GM10248 (cell line): ENCODE measurements around the gene TEX26.
"Not testable (repeated sequence)": the region's sequence is repeated elsewhere in the genome, so short reads cannot be mapped to it uniquely, and the experiment has no call there.

Source experiments
- CTCF ChIA-PET: fragments of 300-600 bp; sonication (Branson Sonifier 250); formaldehyde crosslinking; extraction: SDS; loops from one replicate; lab custom pipeline; 2021; ENCODE audit warnings: antibody characterized with exemption; lab: Yijun Ruan, JAX
- POLR2A ChIA-PET: fragments of 350-650 bp; sonication (Branson Sonifier 250); formaldehyde crosslinking; extraction: SDS; loops from one replicate; lab custom pipeline; 2020; ENCODE audit warnings: antibody characterized with exemption; lab: Yijun Ruan, JAX
- DNase-seq: peaks from one replicate; pipeline ENCODE4 v3.0.0; 2012; ENCODE audit errors: extremely low spot score
- TF ChIP-seq, protein P1 (sequence below): IDR thresholded peaks from 2 replicates; pipeline ENCODE4 v1.5.1; 2012; ENCODE audit warnings: mild to moderate bottlenecking, low read depth; ENCODE audit errors: extremely low read depth, missing control alignments, control extremely low read depth

TEX26 gene

DNA sequence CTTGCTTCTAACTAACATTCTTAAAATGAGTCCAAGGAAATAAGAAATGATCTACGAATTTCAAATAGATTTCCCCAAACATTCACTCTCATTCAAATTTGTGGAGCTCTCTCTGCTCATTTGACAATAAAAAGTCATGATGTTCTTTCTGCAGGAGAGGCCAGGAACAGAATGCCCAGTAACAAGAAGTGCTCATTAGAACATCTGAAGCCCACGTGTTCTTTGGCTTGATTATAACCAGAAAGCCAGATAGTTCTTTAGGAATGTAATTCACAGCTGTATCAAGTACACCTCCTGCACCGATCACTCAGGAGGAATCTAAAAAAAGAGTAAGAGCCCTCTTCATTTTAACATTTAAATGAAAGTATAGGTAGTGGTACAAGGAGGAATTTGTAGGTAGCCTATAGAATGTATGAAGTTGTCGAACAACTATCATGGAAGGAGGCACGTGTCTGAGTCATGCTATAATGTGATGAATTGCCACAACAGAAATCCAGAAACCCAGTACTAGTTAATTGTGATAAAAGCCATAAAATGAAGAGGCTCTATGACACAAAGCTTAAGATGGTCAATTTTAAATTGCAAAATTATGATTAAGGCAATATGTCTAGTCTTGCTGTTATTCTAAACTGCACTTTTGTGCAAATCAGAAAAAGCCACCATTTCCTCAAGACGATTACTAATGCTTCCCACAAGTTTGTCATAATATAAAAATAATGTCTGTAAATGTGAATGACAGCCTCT, 13.6 kb upstream of the TEX26 start:
- ChIA-PET CTCF (interaction anchor here (0.9 kb wide), 1 partner anchor 10 kb away, joined by 3 read pairs; no protein-coding TSS in a partner anchor), POLR2A (no interaction called here)
- TF ChIP-seq, protein P1, sequence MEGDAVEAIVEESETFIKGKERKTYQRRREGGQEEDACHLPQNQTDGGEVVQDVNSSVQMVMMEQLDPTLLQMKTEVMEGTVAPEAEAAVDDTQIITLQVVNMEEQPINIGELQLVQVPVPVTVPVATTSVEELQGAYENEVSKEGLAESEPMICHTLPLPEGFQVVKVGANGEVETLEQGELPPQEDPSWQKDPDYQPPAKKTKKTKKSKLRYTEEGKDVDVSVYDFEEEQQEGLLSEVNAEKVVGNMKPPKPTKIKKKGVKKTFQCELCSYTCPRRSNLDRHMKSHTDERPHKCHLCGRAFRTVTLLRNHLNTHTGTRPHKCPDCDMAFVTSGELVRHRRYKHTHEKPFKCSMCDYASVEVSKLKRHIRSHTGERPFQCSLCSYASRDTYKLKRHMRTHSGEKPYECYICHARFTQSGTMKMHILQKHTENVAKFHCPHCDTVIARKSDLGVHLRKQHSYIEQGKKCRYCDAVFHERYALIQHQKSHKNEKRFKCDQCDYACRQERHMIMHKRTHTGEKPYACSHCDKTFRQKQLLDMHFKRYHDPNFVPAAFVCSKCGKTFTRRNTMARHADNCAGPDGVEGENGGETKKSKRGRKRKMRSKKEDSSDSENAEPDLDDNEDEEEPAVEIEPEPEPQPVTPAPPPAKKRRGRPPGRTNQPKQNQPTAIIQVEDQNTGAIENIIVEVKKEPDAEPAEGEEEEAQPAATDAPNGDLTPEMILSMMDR = no peak
- no peak for DNase-seq

DNA sequence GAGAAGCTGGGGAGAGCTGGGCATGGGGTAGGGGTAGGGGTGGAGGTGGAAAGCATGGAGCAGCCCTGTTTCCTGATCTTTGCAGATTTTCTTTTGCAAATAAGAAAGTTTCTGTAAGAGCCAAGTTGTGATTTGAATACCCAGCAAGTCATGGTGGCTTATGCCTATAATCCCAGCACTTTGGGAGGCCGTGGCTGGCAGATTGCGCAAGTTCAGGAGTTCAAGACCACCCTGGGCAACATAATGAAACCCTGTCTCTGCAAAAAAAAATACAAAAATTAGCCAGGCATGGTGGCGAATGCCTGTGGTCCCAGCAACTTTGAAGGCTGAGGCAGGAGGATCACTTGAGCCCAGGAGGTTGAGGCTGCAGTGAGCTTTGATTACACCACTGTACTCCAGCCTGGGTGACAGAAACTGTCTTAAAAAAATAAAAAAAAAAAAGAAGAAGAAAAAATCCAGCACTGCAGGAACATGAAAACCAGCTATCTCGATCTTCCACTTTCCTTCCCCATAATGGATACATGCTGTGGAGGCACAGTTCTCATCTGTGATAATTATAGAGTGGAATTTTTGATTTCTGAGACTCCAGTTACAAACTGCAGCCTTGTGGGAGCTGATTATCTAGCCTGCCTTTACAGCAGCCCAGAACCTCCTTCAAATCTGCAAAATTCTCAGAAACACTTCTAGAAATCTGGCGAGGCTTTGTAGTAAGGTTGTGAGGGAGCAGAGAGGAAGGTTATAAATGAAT, 12.1 kb upstream of the TEX26 start:
- no peak for DNase-seq
- ChIA-PET CTCF (no interaction called here), POLR2A (no interaction called here)
- TF ChIP-seq, protein P1 = no peak

DNA sequence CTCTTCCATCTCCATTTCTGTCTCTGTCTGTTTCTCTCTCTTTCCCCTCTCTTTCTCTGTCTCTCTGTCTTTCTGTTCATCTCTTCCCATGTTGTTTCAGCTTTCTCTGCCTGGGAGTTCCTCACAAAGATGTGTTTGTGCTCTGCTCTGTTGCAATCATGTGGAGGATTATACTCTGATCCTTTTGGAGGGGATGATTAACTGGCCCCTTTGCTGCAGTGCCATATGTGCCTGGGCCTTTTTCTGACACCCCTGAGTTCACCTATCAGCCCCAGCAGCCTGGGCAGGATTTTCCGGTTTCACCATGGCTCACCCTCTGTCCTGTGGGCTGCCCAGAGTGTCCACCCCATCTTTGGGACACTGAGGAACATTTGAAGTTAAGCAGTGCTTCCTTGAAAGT, 9.0 kb upstream of the TEX26 start:
- DNase-seq = no peak
- CTCF ChIA-PET = interaction anchor here (1.4 kb wide), 1 partner anchor 66 kb away, joined by 3 read pairs; no protein-coding TSS in a partner anchor
- POLR2A ChIA-PET = no interaction called here
- TF ChIP-seq, protein P1 = no peak

DNA sequence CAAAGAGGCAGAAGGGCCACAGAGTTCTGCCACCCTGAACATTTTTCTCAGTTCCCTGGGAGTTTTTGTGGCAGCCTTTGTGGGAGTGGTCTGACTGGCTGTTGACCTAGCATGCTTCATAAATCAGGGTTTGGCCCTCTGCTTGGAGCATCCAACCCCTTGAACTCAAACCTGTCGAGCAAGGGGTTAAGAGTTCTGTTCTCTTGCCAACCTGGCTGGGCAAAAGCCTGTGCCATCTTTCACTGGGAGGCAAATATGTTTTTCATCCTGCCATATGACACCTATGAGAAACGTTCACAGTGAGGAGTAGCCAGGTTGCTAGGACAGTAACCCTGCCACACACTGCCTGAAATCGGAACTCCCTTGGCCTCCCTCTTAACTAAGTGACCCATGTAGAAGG, 7.7 kb upstream of the TEX26 start:
- CTCF ChIA-PET = no interaction called here

DNA sequence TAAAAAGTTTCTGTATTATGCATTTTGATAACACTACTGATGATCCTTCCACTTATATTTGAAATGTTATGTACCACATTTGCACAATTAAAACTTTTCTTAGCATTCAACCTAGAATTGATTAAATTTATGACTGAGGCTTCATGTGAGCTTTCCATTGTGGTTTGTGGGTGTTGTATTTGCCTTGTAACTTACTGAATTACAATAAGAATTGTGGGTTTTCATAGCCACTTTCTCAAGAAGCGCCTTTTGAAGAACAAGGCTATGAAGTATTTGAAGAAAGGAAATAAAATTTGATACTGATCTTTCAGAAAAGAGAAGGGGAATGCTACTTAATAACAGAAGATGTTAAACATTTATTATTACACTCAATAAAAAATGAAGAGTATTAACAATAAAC, 7.0 kb upstream of the TEX26 start:
- TF ChIP-seq, protein P1 = no peak
- ChIA-PET CTCF (no interaction called here), POLR2A (no interaction called here)
- no peak for DNase-seq

More for the DNA sequence above, 7.7 kb upstream of the TEX26 start:
- DNase-seq = no peak
- TF ChIP-seq, protein P1 = no peak
- POLR2A ChIA-PET = no interaction called here

DNA sequence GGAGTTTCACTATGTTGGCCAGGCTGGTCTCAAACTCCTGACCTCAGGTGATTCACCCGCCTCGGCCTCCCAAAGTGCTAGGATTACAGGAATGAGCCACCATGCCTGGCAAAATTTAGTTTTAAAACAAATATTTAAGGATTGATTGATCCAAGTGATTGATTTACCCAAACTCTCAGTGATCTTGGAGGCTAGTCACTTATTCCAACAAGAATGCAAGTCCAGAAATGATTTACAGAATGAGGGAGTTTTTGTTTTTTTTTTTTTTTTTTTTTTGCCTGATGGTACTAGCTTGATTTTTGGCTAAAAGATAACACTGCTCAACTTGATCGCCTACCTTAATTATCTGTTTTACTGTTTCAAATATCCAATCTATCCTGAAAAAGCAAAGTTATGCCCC, 5.7 kb upstream of the TEX26 start:
- DNase-seq = no peak
- ChIA-PET POLR2A (no interaction called here), CTCF (no interaction called here)
- TF ChIP-seq, protein P1 = no peak

DNA sequence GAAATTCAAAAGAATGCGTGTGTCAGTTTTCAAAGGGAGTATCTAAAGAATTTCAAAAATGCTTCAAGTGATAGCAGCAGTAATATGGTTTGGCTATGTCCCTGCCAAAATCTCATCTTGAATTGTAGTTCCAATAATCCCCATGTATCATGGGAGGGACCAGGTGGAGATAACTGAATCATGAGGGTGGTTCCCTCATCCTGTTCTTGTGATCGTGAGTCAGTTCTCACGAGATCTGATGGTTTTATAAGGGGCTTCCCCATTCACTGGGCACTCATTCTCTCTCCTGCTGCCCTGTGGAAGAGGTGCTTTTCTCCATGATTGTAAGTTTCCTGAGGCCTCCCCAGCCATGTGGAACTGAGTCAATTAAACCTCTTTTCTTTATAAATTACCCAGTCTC, 5.3 kb upstream of the TEX26 start:
- DNase-seq, POLR2A ChIA-PET, CTCF ChIA-PET: not testable (repeated sequence)
